GM12878 (cell line): ENCODE data around the gene REL. TPM values are rescaled to one million over a fixed set of nuclear protein-coding genes. Genes with fewer than 3 reads are reported as not detected.

Source experiments
- ATAC-seq: fragments of 200-7000 bp; cut with Tn5 transposase; 3 replicates; pipeline ENCODE4 v1.9.1; 2020; ENCODE audit warnings: mild to moderate bottlenecking, moderate library complexity
- BruUV-seq: library from RNA; stranded (reverse); fragments of 400-500 nt; replicated peaks from 2 replicates; lab custom pipeline; 2021; lab: Mats Ljungman, UMichigan
- CTCF ChIA-PET: fragments of 300-600 bp; sonication (Branson Sonifier 250); formaldehyde crosslinking; extraction: SDS; loops from one replicate; lab custom pipeline; 2021; ENCODE audit warnings: inconsistent platforms; lab: Yijun Ruan, JAX
- POLR2A ChIA-PET: fragments of 350-600 bp; formaldehyde crosslinking; extraction: SDS; loops from one replicate; lab custom pipeline; 2021; ENCODE audit warnings: inconsistent platforms; lab: Charles Lee
- RAD21 ChIA-PET: fragments of 300-600 bp; sonication (Branson Sonifier 250); formaldehyde crosslinking; loops from one replicate; lab custom pipeline; 2023; ENCODE audit warnings: antibody characterized with exemption; ENCODE audit not compliant: unreplicated experiment; lab: Charles Lee
- SMC1A ChIA-PET: fragments of 300-600 bp; sonication (Branson Sonifier 250); formaldehyde crosslinking; loops from one replicate; lab custom pipeline; 2023; ENCODE audit not compliant: unreplicated experiment, uncharacterized antibody; lab: Charles Lee
- DNase-seq: peaks from one replicate; pipeline ENCODE4 v3.0.0-alpha.2; 2011; ENCODE audit warnings: low read depth, low spot score
- FAIRE-seq: peaks from 3 replicates; lab custom pipeline; 2011; peaks lifted over from hg19 to GRCh38; lab: Jason Lieb, UNC
- H2AFZ ChIP-seq: 2 replicates; pipeline ENCODE4 v1.6.0; 2011; ENCODE audit warnings: low read depth, low read length, control low read depth; ENCODE audit not compliant: control insufficient read depth
- H3K27ac ChIP-seq: 2 replicates; pipeline ENCODE4 v1.5.1; 2011; ENCODE audit warnings: control low read depth; ENCODE audit not compliant: control insufficient read depth, insufficient read depth
- H3K27me3 ChIP-seq, 2 experiments: replicated peaks in 1 of 2; 2 replicates each; pipeline versions ENCODE4 v1.6.0 to v1.6.1; 2011; ENCODE audit warnings: low read length in 1 of 2; ENCODE audit not compliant: control insufficient read depth in 2 of 2, insufficient read depth in 2 of 2
- H3K36me3 ChIP-seq, 2 experiments: 2 replicates each; pipeline ENCODE4 v1.5.1; 2011; ENCODE audit warnings: low read length in 1 of 2; ENCODE audit not compliant: control insufficient read depth in 2 of 2, insufficient read depth in 2 of 2
- H3K4me1 ChIP-seq: 2 replicates; pipeline ENCODE4 v1.6.1; 2011; ENCODE audit warnings: mild to moderate bottlenecking, low read length, moderate library complexity, mixed read lengths; ENCODE audit not compliant: control insufficient read depth, insufficient read depth
- H3K4me2 ChIP-seq: 2 replicates; pipeline ENCODE4 v1.6.0; 2011; ENCODE audit warnings: control low read depth; ENCODE audit not compliant: control insufficient read depth, insufficient read depth
- H3K4me3 ChIP-seq: fragments of 200-600 bp; sonication (generic); 2 replicates; pipeline ENCODE4 v1.5.1; 2016
- H3K79me2 ChIP-seq: 2 replicates; pipeline ENCODE4 v1.6.0; 2011; ENCODE audit warnings: low read length; ENCODE audit not compliant: control insufficient read depth, insufficient read depth
- H3K9ac ChIP-seq: 2 replicates; pipeline ENCODE4 v1.8.0; 2011; ENCODE audit warnings: low read length, control low read depth, mixed read lengths; ENCODE audit not compliant: control insufficient read depth, insufficient read depth
- H3K9me3 ChIP-seq: replicated peaks from 3 replicates; pipeline ENCODE4 v1.5.1; 2011; ENCODE audit warnings: mild to moderate bottlenecking, low read length; ENCODE audit not compliant: control insufficient read depth, insufficient read depth
- H4K20me1 ChIP-seq: 2 replicates; pipeline ENCODE4 v1.6.0; 2011; ENCODE audit not compliant: control insufficient read depth, insufficient read depth
- BMI1 ChIP-seq: fragments of 450-650 bp; IDR thresholded peaks from 2 replicates; pipeline ENCODE4 v1.6.1; 2016; ENCODE audit warnings: mild to moderate bottlenecking, moderate library complexity, borderline replicate concordance
- MEF2A ChIP-seq: IDR thresholded peaks from 2 replicates; pipeline ENCODE4 v1.6.1; 2011; ENCODE audit warnings: low read depth, mild to moderate bottlenecking, low read length, moderate library complexity; ENCODE audit not compliant: insufficient read depth
- MYC ChIP-seq: IDR thresholded peaks from 2 replicates; pipeline ENCODE4 v1.6.1; 2011; ENCODE audit warnings: mild to moderate bottlenecking, low read length, moderate library complexity, inconsistent platforms; ENCODE audit not compliant: insufficient read depth, insufficient replicate concordance, insufficient read length, severe bottlenecking
- NFIC ChIP-seq: IDR thresholded peaks from 2 replicates; pipeline ENCODE4 v1.6.1; 2012; ENCODE audit warnings: low read depth, mild to moderate bottlenecking, inconsistent platforms, low read length, moderate library complexity
- RUNX3 ChIP-seq: IDR thresholded peaks from 2 replicates; pipeline ENCODE4 v1.6.1; 2012; ENCODE audit warnings: low read length, inconsistent platforms
- SREBF1 ChIP-seq: IDR thresholded peaks from 2 replicates; pipeline ENCODE4 v1.6.1; 2012; ENCODE audit warnings: mild to moderate bottlenecking, low read length
- SRF ChIP-seq, 2 experiments: IDR thresholded peaks; 2 replicates each; pipeline ENCODE4 v1.6.1; 2011; ENCODE audit warnings: low read depth in 2 of 2, low read length in 2 of 2, mild to moderate bottlenecking in 1 of 2, moderate library complexity in 1 of 2
- ZNF207 ChIP-seq: fragments of 450-650 bp; IDR thresholded peaks from 2 replicates; pipeline ENCODE4 v1.6.1; 2014; ENCODE audit warnings: antibody characterized with exemption, mild to moderate bottlenecking, borderline replicate concordance
- in situ Hi-C: fragments of 300-500 bp; cut with MboI; formaldehyde crosslinking; loops from 9 replicates; pipeline ENCODE4 v1.14.3; 2018; ENCODE audit warnings: mixed read lengths
- intact Hi-C: fragments of 100-400 bp; cut with micrococcal nuclease; formaldehyde crosslinking; loops from one replicate; pipeline ENCODE4 v1.14.2; 2022; ENCODE audit not compliant: unreplicated experiment
- polyA plus RNA-seq, 11 experiments: library from polyadenylated mRNA; depleted of rRNA in 4 of 11; unstranded in 6 of 11; stranded (reverse) in 5 of 11; fragments of >200 nt; fragmentation: Nextera tagmentation in 4 of 11; fragmentation: Illumina TruSeq in 1 of 11; extraction: Ambion mirVana in 4 of 11; extraction: Trizol in 1 of 11; gene quantifications; 1 replicate in 1 of 11; 2 replicates in 10 of 11; pipeline versions ENCODE4 v1.2.1 to v1.2.3, GENCODE V29; 2011 to 2016; ENCODE audit warnings: inconsistent platforms in 2 of 11, missing spikeins in 2 of 11, low read depth in 1 of 11
- total RNA-seq, 4 experiments: library from RNA; depleted of rRNA in 3 of 4; stranded (reverse); fragments of >200 nt in 3 of 4; fragmentation: Illumina TruSeq in 1 of 4; extraction: Trizol in 1 of 4; gene quantifications; 2 replicates each; pipeline versions ENCODE4 v1.2.1 to v1.2.3, GENCODE V29; 2013 to 2021
- TF ChIP-seq, protein P1 (sequence below): IDR thresholded peaks from 2 replicates; pipeline ENCODE4 v1.6.1; 2011; ENCODE audit warnings: borderline replicate concordance, low read depth, mild to moderate bottlenecking, moderate library complexity, low read length; ENCODE audit not compliant: insufficient read depth, poor library complexity, severe bottlenecking
- TF ChIP-seq, protein P2 (sequence below): fragments of 450-650 bp; IDR thresholded peaks from 2 replicates; pipeline ENCODE4 v1.6.1; 2016; ENCODE audit warnings: mild to moderate bottlenecking
- TF ChIP-seq, protein P3 (sequence below): fragments of 450-650 bp; IDR thresholded peaks from 2 replicates; pipeline ENCODE4 v1.6.1; 2016; ENCODE audit warnings: mild to moderate bottlenecking
- TF ChIP-seq, protein P4 (sequence below): fragments of 450-650 bp; IDR thresholded peaks from 2 replicates; pipeline ENCODE4 v1.6.1; 2016; ENCODE audit warnings: mild to moderate bottlenecking, moderate library complexity, borderline replicate concordance

Gene REL
- total and polyA plus RNA-seq, 10 of the 15 experiments (the other 5 are each of a cell fraction or from before 2014, with no cell fraction given) = 6.3 to 52.4 (median 26.6) TPM

DNA sequence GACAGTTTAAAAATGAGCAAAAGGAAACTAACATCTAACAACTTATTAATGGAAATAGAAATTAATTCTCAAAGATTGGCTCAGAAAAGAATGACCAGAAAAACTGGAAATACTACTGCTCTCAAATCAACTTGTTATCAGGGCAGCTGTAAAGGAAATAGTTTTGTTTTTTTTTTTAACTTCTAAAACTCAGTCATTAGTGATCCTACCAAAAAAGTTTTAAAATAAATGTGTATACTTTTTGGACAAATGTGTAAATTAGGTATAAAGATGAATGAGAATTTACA lies 84.1 kb downstream of the REL start:
- peaks cover 30% of the 10 kb centered on the region for H3K4me1 ChIP-seq
- in situ Hi-C loops = no loop called here
- BruUV-seq = no TSS peak
- no peak overlapping the region for H3K4me3 ChIP-seq
- ChIA-PET CTCF (interaction anchor here (0.6 to 1.8 kb wide), 8 partner anchors 11 to 160 kb away, joined by 4 to 7 read pairs (median 4); no protein-coding TSS in a partner anchor), SMC1A (interaction anchor here (0.7 to 7.8 kb wide), 21 partner anchors 11 to 168 kb away, joined by 3 to 108 read pairs (median 5); partner anchors contain the start of gene REL), POLR2A (interaction anchor here (1.0 to 4.9 kb wide), 6 partner anchors 9 to 83 kb away, joined by 3 to 44 read pairs (median 6); no protein-coding TSS in a partner anchor), RAD21 (interaction anchor here (0.6 to 5.4 kb wide), 15 partner anchors 11 to 144 kb away, joined by 3 to 45 read pairs (median 8); partner anchors contain the start of gene REL)
- H4K20me1 ChIP-seq = no peaks in the 10 kb centered on the region
- intact Hi-C loops = no loop called here
- ATAC-seq = no peak
- H3K79me2 ChIP-seq = no peaks in the 10 kb centered on the region
- no peak for FAIRE-seq
- H3K4me2 ChIP-seq = peak overlapping the region; percentile 92
- H2AFZ ChIP-seq = 0 out of 2 replicates have a peak overlapping the region, but pooled peaks have one; percentile 10
- H3K36me3 ChIP-seq = peaks cover 0 to 7% of the 10 kb centered on the region in 2 experiments; a peak in 2 of 4 replicates
- peak overlapping the region; percentile 92 for H3K27ac ChIP-seq
- no peaks in the 10 kb centered on the region for H3K27me3 ChIP-seq
- no peak for DNase-seq
- H3K9me3 ChIP-seq = no peaks in the 10 kb centered on the region; the same call in 2 of the 3 replicates
- H3K9ac ChIP-seq = no peak overlapping the region
- TF ChIP-seq, protein P1, sequence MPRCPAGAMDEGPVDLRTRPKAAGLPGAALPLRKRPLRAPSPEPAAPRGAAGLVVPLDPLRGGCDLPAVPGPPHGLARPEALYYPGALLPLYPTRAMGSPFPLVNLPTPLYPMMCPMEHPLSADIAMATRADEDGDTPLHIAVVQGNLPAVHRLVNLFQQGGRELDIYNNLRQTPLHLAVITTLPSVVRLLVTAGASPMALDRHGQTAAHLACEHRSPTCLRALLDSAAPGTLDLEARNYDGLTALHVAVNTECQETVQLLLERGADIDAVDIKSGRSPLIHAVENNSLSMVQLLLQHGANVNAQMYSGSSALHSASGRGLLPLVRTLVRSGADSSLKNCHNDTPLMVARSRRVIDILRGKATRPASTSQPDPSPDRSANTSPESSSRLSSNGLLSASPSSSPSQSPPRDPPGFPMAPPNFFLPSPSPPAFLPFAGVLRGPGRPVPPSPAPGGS = no peak
- TF ChIP-seq MEF2A = no peak
- TF ChIP-seq, protein P2, sequence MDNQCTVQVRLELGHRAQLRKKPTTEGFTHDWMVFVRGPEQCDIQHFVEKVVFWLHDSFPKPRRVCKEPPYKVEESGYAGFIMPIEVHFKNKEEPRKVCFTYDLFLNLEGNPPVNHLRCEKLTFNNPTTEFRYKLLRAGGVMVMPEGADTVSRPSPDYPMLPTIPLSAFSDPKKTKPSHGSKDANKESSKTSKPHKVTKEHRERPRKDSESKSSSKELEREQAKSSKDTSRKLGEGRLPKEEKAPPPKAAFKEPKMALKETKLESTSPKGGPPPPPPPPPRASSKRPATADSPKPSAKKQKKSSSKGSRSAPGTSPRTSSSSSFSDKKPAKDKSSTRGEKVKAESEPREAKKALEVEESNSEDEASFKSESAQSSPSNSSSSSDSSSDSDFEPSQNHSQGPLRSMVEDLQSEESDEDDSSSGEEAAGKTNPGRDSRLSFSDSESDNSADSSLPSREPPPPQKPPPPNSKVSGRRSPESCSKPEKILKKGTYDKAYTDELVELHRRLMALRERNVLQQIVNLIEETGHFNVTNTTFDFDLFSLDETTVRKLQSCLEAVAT = no peak
- TF ChIP-seq, protein P3, sequence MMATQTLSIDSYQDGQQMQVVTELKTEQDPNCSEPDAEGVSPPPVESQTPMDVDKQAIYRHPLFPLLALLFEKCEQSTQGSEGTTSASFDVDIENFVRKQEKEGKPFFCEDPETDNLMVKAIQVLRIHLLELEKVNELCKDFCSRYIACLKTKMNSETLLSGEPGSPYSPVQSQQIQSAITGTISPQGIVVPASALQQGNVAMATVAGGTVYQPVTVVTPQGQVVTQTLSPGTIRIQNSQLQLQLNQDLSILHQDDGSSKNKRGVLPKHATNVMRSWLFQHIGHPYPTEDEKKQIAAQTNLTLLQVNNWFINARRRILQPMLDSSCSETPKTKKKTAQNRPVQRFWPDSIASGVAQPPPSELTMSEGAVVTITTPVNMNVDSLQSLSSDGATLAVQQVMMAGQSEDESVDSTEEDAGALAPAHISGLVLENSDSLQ = no peak
- no peak for TF ChIP-seq SREBF1
- TF ChIP-seq SRF (IDR thresholded peaks at IDR 0.05; ENCODE audit: low read depth in 2 of 2, low read length in 2 of 2) = no peak
- no peak for TF ChIP-seq RUNX3
- TF ChIP-seq BMI1 = no peak
- TF ChIP-seq NFIC = no peak
- TF ChIP-seq ZNF207 = no peak
- TF ChIP-seq, protein P4, sequence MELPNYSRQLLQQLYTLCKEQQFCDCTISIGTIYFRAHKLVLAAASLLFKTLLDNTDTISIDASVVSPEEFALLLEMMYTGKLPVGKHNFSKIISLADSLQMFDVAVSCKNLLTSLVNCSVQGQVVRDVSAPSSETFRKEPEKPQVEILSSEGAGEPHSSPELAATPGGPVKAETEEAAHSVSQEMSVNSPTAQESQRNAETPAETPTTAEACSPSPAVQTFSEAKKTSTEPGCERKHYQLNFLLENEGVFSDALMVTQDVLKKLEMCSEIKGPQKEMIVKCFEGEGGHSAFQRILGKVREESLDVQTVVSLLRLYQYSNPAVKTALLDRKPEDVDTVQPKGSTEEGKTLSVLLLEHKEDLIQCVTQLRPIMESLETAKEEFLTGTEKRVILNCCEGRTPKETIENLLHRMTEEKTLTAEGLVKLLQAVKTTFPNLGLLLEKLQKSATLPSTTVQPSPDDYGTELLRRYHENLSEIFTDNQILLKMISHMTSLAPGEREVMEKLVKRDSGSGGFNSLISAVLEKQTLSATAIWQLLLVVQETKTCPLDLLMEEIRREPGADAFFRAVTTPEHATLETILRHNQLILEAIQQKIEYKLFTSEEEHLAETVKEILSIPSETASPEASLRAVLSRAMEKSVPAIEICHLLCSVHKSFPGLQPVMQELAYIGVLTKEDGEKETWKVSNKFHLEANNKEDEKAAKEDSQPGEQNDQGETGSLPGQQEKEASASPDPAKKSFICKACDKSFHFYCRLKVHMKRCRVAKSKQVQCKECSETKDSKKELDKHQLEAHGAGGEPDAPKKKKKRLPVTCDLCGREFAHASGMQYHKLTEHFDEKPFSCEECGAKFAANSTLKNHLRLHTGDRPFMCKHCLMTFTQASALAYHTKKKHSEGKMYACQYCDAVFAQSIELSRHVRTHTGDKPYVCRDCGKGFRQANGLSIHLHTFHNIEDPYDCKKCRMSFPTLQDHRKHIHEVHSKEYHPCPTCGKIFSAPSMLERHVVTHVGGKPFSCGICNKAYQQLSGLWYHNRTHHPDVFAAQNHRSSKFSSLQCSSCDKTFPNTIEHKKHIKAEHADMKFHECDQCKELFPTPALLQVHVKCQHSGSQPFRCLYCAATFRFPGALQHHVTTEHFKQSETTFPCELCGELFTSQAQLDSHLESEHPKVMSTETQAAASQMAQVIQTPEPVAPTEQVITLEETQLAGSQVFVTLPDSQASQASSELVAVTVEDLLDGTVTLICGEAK = no peak
- TF ChIP-seq MYC = no peak
